ENCODE data around the gene CFAP45.
"Not testable (repeated sequence)": the region's sequence is repeated elsewhere in the genome, so short reads cannot be mapped to it uniquely, and the experiment has no call there.

CFAP45 gene

GRCh38 chr1:159922511-159923202 lies 22.7 kb upstream of the CFAP45 start:
- DNase-seq, result no peak

- no peak for DNase-seq
Observed at GRCh38 chr1:159921700-159922504, 21.9 kb upstream of the CFAP45 start.

GRCh38 chr1:159921251-159921650 lies 21.3 kb upstream of the CFAP45 start:
- DNase-seq, result no peak

- no peak for DNase-seq
Observed at GRCh38 chr1:159920651-159921050, 20.7 kb upstream of the CFAP45 start.

- DNase-seq, result no peak
Observed at GRCh38 chr1:159920202-159920601, 20.2 kb upstream of the CFAP45 start.

GRCh38 chr1:159919236-159919865 lies 19.4 kb upstream of the CFAP45 start:
- no peak for DNase-seq

GRCh38 chr1:159918352-159919200 lies 18.6 kb upstream of the CFAP45 start:
- DNase-seq, result no peak

- DNase-seq, result no peak
Observed at GRCh38 chr1:159917533-159918351, 17.8 kb upstream of the CFAP45 start.

- DNase-seq, result no peak
Observed at GRCh38 chr1:159916242-159917051, 16.5 kb upstream of the CFAP45 start.

- no peak for DNase-seq
Observed at GRCh38 chr1:159915571-159916241, 15.7 kb upstream of the CFAP45 start.

- no peak for DNase-seq
Observed at GRCh38 chr1:159914252-159915018, 14.5 kb upstream of the CFAP45 start.

GRCh38 chr1:159913451-159914192 lies 13.7 kb upstream of the CFAP45 start:
- no peak for DNase-seq

GRCh38 chr1:159911326-159912070 lies 11.5 kb upstream of the CFAP45 start:
- DNase-seq, result no peak

GRCh38 chr1:159908031-159908940 lies 8.3 kb upstream of the CFAP45 start:
- DNase-seq, result no peak

GRCh38 chr1:159906960-159907359 lies 7.0 kb upstream of the CFAP45 start:
- no peak for DNase-seq

GRCh38 chr1:159904036-159904435 lies 4.1 kb upstream of the CFAP45 start:
- DNase-seq, result not testable (repeated sequence)

- DNase-seq, result no peak
Observed at GRCh38 chr1:159902541-159902940, 2.6 kb upstream of the CFAP45 start.
